Measurements from ENCODE around the gene CDH23.

GRCh38 chr10:71750124-71750841 lies 353.6 kb downstream of the CDH23 start:
- no peak for TF ChIP-seq HMGXB4 (CRISPR knock-in tag; IDR thresholded peaks at IDR 0.05)
- TF ChIP-seq SP1 (CRISPR knock-in tag; conservative IDR thresholded peaks at IDR 0.05): no peak
- TF ChIP-seq CTCF (IDR thresholded peaks at IDR 0.05): no peak
- no peak for TF ChIP-seq NR2C2 (CRISPR knock-in tag; IDR thresholded peaks at IDR 0.05)
- no peak for TF ChIP-seq CREB1 (CRISPR knock-in tag; IDR thresholded peaks at IDR 0.05)
- no peak for TF ChIP-seq RELA (CRISPR knock-in tag; IDR thresholded peaks at IDR 0.05; ENCODE audit: borderline replicate concordance)
- TF ChIP-seq ZNF281 (CRISPR knock-in tag; IDR thresholded peaks at IDR 0.05): no peak

All from WTC11 (cell line).